Subcutaneous adipose tissue (tissue), 4 donors: ENCODE results near the gene GSTK1. TPM values are rescaled to one million over a fixed set of nuclear protein-coding genes. Genes with fewer than 3 reads are reported as not detected.

Experiments
- CTCF ChIP-seq: fragments of 450-650 bp; IDR thresholded peaks from one replicate; pipeline ENCODE4 v1.5.1; 2016; ENCODE audit warnings: low read depth, mild to moderate bottlenecking, control low read depth, antibody characterized with exemption, moderate library complexity
- total RNA-seq, 4 donors: library from RNA; depleted of rRNA; stranded (reverse); fragments of >200 nt; gene quantifications; one replicate each; pipeline ENCODE4 v1.1.0, GENCODE V29; 2016

GSTK1 gene
- total RNA-seq, 4 donors from 2014 or later: 179 to 264 (median 208) TPM

- no peak for TF ChIP-seq CTCF
Measured at GRCh38 chr7:143259765-143260164, 3.5 kb upstream of the GSTK1 start.

GRCh38 chr7:143261901-143262300, 1.3 kb upstream of the GSTK1 start:
- TF ChIP-seq CTCF: no peak

- no peak for TF ChIP-seq CTCF
Measured at GRCh38 chr7:143265017-143265693, 1.9 kb downstream of the GSTK1 start.

- no peak for TF ChIP-seq CTCF
Measured at GRCh38 chr7:143269251-143269650, 6.0 kb downstream of the GSTK1 start.

GRCh38 chr7:143271240-143271639, 8.0 kb downstream of the GSTK1 start:
- no peak for TF ChIP-seq CTCF

- no peak for TF ChIP-seq CTCF
Measured at GRCh38 chr7:143272871-143273270, 9.6 kb downstream of the GSTK1 start.

GRCh38 chr7:143279186-143280098, 16.2 kb downstream of the GSTK1 start:
- TF ChIP-seq CTCF: no peak
